Body of pancreas (tissue), 4 donors: ENCODE results near the gene HELQ. TPM values are rescaled to one million over a fixed set of nuclear protein-coding genes. Genes with fewer than 3 reads are reported as not detected.
"Not testable (repeated sequence)": the region's sequence is repeated elsewhere in the genome, so short reads cannot be mapped to it uniquely, and the experiment has no call there.

Source experiments
- ATAC-seq: fragments of 150-250 bp; one replicate; pipeline ENCODE4 v1.9.1; 2016
- DNase-seq, 4 donors: peaks; one replicate each; pipeline ENCODE4 v3.0.0-alpha.2; 2019
- H3K27ac ChIP-seq, 4 donors: fragments of 200-600 bp; sonication (generic); 1 replicate in 3 of 4; 2 replicates in 1 of 4; pipeline versions ENCODE4 v1.5.1 to v1.6.1; 2016 to 2019; ENCODE audit warnings: mild to moderate bottlenecking in 1 of 4, mixed read lengths in 1 of 4, moderate library complexity in 1 of 4
- H3K27me3 ChIP-seq, 2 donors: fragments of 200-600 bp; sonication (generic); one replicate each; pipeline ENCODE4 v1.6.0; 2016; ENCODE audit warnings: mild to moderate bottlenecking in 1 of 2
- H3K36me3 ChIP-seq, 2 donors: fragments of 200-600 bp; sonication (generic); replicated peaks in 1 of 2; 2 replicates each; pipeline ENCODE4 v1.5.1; 2016; ENCODE audit warnings: low read depth in 2 of 2; ENCODE audit not compliant: insufficient read depth in 1 of 2
- H3K4me1 ChIP-seq: fragments of 200-600 bp; sonication (generic); one replicate; pipeline ENCODE4 v1.6.0; 2016
- H3K4me3 ChIP-seq, 2 donors: fragments of 200-600 bp; sonication (generic); 1 replicate in 1 of 2; 2 replicates in 1 of 2; pipeline ENCODE4 v1.5.1; 2016 to 2019
- H3K9me3 ChIP-seq, 3 donors: fragments of 200-600 bp; sonication (generic); 1 replicate in 2 of 3; 2 replicates in 1 of 3; pipeline ENCODE4 v1.5.1; 2016
- POLR2A ChIP-seq, 3 donors: fragments of 450-650 bp; IDR thresholded peaks; one replicate each; pipeline ENCODE4 v1.6.1; 2016; ENCODE audit warnings: antibody characterized with exemption in 3 of 3, mild to moderate bottlenecking in 2 of 3
- WGBS, 2 donors: methylation state at CpG; one replicate each; pipeline ENCODE4 v1.1.5; 2017; 5-methylcytosine and 5-hydroxymethylcytosine counted together
- intact Hi-C: fragments of 100-400 bp; cut with DNase I; formaldehyde crosslinking; loops from one replicate; pipeline ENCODE4 v1.15.1; 2023
- total RNA-seq, 2 donors: library from RNA; depleted of rRNA; stranded (reverse); fragments of >200 nt; gene quantifications; one replicate each; pipeline ENCODE4 v1.1.0, GENCODE V29; 2016
- TF ChIP-seq, protein P1 (sequence below), 7 experiments: fragments of 450-650 bp in 4 of 7; fragments of 200-600 bp in 3 of 7; sonication (generic) in 3 of 7; IDR thresholded peaks; one replicate each; pipeline ENCODE4 v1.5.1; 2016 to 2019; ENCODE audit warnings: antibody characterized with exemption in 7 of 7

HELQ gene, protein sequence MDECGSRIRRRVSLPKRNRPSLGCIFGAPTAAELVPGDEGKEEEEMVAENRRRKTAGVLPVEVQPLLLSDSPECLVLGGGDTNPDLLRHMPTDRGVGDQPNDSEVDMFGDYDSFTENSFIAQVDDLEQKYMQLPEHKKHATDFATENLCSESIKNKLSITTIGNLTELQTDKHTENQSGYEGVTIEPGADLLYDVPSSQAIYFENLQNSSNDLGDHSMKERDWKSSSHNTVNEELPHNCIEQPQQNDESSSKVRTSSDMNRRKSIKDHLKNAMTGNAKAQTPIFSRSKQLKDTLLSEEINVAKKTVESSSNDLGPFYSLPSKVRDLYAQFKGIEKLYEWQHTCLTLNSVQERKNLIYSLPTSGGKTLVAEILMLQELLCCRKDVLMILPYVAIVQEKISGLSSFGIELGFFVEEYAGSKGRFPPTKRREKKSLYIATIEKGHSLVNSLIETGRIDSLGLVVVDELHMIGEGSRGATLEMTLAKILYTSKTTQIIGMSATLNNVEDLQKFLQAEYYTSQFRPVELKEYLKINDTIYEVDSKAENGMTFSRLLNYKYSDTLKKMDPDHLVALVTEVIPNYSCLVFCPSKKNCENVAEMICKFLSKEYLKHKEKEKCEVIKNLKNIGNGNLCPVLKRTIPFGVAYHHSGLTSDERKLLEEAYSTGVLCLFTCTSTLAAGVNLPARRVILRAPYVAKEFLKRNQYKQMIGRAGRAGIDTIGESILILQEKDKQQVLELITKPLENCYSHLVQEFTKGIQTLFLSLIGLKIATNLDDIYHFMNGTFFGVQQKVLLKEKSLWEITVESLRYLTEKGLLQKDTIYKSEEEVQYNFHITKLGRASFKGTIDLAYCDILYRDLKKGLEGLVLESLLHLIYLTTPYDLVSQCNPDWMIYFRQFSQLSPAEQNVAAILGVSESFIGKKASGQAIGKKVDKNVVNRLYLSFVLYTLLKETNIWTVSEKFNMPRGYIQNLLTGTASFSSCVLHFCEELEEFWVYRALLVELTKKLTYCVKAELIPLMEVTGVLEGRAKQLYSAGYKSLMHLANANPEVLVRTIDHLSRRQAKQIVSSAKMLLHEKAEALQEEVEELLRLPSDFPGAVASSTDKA
- total RNA-seq: 10 to 100 TPM; 14.0 to 24.4 TPM

DNA sequence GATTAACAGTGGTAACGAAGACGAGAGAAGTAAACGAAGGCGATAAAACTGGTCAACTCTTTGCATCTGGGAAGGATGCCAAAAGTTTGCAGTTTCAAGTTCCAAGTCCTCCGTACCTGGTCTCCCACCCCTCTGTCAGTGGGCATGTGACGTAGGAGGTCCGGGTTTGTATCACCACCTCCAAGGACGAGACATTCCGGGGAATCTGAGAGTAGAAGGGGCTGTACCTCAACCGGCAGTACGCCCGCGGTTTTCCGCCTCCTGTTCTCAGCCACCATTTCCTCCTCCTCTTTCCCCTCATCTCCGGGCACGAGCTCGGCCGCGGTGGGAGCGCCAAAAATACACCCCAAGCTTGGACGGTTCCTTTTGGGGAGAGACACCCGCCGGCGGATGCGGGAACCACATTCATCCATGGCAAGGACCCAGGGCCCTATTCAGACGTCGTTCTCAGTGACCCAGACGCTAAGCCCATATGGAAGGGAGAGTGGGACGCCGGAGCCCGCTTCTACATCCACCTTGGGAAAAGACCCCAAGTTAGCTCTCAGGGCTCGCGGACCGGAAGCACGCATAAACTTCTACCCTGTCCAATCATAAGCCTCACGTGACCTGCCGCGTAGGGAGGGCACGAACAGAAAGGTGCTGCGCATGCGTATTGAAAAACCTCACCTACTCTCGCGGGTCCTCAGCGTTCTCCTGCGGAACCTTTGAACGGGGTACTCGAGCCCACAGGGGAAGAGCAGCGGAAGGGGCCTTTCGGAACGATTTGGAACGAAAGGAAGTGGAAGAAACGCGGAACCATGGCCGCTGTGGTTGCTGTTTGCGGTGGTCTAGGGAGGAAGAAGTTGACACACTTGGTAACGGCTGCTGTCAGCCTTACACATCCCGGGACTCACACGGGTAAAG lies at the start of gene HELQ, which contains the start of gene MRPS18C:
HELQ (minus strand) TSS at position 543 of the 903 bp plus-strand sequence; CDS start at position 413, 130 bp downstream.
MRPS18C (plus strand) TSS at position 778 of the 903 bp plus-strand sequence; CDS start at position 798, 20 bp downstream.
- H3K4me3 ChIP-seq: peak within 1 kb of the TSS; percentile 57 to 76
- peak; percentile 96 to 99 (median 98) for DNase-seq
- intact Hi-C loops: no loop called here
- 0% methylated on average over 30 to 58 of the region's 58 CpGs for WGBS, 2 donors
- H3K27ac ChIP-seq: peak within 1 kb of the TSS; percentile 90 to 97 (median 94)
- TF ChIP-seq, protein P1, sequence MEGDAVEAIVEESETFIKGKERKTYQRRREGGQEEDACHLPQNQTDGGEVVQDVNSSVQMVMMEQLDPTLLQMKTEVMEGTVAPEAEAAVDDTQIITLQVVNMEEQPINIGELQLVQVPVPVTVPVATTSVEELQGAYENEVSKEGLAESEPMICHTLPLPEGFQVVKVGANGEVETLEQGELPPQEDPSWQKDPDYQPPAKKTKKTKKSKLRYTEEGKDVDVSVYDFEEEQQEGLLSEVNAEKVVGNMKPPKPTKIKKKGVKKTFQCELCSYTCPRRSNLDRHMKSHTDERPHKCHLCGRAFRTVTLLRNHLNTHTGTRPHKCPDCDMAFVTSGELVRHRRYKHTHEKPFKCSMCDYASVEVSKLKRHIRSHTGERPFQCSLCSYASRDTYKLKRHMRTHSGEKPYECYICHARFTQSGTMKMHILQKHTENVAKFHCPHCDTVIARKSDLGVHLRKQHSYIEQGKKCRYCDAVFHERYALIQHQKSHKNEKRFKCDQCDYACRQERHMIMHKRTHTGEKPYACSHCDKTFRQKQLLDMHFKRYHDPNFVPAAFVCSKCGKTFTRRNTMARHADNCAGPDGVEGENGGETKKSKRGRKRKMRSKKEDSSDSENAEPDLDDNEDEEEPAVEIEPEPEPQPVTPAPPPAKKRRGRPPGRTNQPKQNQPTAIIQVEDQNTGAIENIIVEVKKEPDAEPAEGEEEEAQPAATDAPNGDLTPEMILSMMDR (IDR thresholded peaks at IDR 0.05): peak in 5 of 7 experiments; percentile 14 to 56 (median 33)
- peak; percentile 57 to 88 (median 86) for TF ChIP-seq POLR2A (IDR thresholded peaks at IDR 0.05)
- peak; percentile 99 for ATAC-seq
- H3K4me1 ChIP-seq: peaks cover 30% of the 10 kb centered on the region
- H3K27me3 ChIP-seq: no peaks in the 10 kb centered on the region
- no peaks in the 10 kb centered on the region for H3K9me3 ChIP-seq
- H3K36me3 ChIP-seq: peaks cover 0 to 7% of the 10 kb centered on the region in 2 donors

DNA sequence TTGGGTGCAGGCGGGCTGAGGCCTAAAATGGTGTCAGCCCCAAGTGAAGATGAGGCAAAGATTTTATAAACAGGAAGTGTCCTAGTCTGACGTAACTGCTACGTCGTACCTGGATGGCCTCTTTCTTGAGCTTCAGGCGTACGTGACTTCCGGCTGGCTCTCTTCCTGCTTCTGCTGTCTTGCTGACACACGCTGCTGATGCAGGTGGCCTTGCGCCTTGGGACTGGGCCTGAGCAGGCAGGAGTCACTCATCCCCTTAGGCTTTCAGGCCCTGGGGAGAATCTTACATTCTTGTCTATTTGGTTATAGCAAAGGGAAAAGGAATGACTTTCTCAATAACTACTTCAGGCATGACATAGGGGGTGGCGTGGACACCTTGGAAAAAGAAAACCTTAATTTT lies 49.4 kb upstream of the HELQ start:
- ATAC-seq (no peak), DNase-seq (no peak)
- intact Hi-C loops: loop anchor here (5.0 kb wide), 1 partner anchor 137 kb away; no protein-coding TSS in a partner anchor
- TF ChIP-seq, protein P1 (IDR thresholded peaks at IDR 0.05): no peak
- TF ChIP-seq POLR2A (IDR thresholded peaks at IDR 0.05): no peak
- WGBS, 2 donors: 79 to 91% methylated on average over 10 of the region's 10 CpGs
- H3K4me3 ChIP-seq: no peak overlapping the region
- H3K27me3 ChIP-seq: no peaks in the 10 kb centered on the region
- H3K4me1 ChIP-seq: no peaks in the 10 kb centered on the region
- no peak overlapping the region for H3K27ac ChIP-seq
- no peaks in the 10 kb centered on the region for H3K9me3 ChIP-seq
- H3K36me3 ChIP-seq: no peaks in the 10 kb centered on the region

DNA sequence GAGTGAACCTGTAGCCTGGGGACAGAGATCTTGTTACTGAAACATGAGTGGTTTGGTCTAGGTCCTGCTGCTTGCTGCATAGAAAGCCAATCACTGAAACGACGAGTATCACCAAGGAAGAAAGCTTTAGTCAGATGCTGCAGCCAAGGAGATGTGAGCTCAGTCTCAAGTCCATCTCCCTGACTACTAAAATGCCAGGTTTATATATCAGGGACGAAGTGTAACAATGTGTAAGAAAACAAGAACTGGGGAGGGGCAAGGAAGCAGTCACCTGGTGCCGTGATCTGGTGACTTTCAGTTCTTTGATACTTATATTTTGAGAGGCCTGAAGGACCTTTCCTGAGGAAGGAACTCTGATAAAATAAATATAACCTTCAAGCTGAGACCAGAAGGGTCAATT lies 48.9 kb upstream of the HELQ start:
- H3K4me3 ChIP-seq: no peak overlapping the region
- H3K27me3 ChIP-seq: no peaks in the 10 kb centered on the region
- no peak for DNase-seq
- H3K4me1 ChIP-seq: no peaks in the 10 kb centered on the region
- intact Hi-C loops: no loop called here
- H3K27ac ChIP-seq: no peak overlapping the region
- WGBS, 2 donors: 43 to 52% methylated on average over 4 of the region's 4 CpGs
- no peaks in the 10 kb centered on the region for H3K9me3 ChIP-seq
- ATAC-seq: no peak
- TF ChIP-seq, protein P1 (IDR thresholded peaks at IDR 0.05): no peak
- no peak for TF ChIP-seq POLR2A (IDR thresholded peaks at IDR 0.05)
- no peaks in the 10 kb centered on the region for H3K36me3 ChIP-seq

DNA sequence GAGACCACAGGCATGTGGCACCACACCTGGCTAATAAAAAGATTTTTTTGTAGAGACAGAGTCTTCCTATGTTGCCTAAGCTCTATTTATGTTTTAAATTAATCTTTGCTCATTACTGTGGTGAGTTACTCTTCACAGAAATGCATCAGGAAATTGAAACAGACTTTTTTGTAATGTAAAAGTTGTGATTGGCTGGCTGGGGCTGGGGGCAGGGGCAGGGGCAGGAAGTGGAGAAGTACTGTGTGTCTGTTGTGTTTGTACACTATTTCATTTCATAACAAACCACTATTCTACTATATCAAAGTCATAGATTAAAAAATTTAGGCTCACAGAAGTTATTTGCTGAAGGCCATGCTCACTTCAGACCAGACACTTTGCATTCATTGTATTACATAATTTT lies 48.4 kb upstream of the HELQ start:
- DNase-seq: no peak
- Histone ChIP-seq H3K36me3 (no peaks in the 10 kb centered on the region), H3K4me3 (no peak overlapping the region), H3K27ac (no peak overlapping the region), H3K4me1 (no peaks in the 10 kb centered on the region), H3K9me3 (no peaks in the 10 kb centered on the region), H3K27me3 (no peaks in the 10 kb centered on the region)
- no peak for TF ChIP-seq POLR2A (IDR thresholded peaks at IDR 0.05)
- TF ChIP-seq, protein P1 (IDR thresholded peaks at IDR 0.05): no peak
- no peak for ATAC-seq
- intact Hi-C loops: no loop called here

DNA sequence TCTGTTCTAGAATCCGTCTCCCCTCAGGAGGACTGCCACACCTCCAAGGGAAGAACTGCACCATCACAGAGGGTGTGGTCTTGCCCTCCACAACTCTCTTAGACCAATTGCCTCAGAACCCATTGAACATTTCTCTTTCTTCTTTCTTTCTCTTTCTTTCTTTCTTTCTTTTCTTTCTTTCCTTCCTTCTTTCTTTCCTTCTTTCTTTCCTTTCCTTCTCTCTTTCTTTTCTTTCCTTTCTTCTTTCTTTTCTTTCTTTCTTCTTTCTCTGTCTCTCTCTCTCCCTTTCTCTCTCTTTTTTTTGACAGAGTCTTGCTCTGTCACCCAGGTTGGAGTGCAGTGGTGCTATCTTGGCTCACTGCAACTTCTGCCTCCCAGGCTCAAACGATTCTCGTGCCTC lies 46.0 kb upstream of the HELQ start:
- intact Hi-C loops, ATAC-seq: not testable (repeated sequence)

More for the DNA sequence above, 46.0 kb upstream of the HELQ start:
- not testable (repeated sequence) for H3K27ac ChIP-seq, H3K4me3 ChIP-seq, H3K36me3 ChIP-seq, H3K27me3 ChIP-seq, H3K9me3 ChIP-seq, H3K4me1 ChIP-seq, DNase-seq
- WGBS, 2 donors: 77 to 82% methylated on average over 3 of the region's 3 CpGs
